Measurements from ENCODE around the gene LSM7.

The LSM7 gene

DNA sequence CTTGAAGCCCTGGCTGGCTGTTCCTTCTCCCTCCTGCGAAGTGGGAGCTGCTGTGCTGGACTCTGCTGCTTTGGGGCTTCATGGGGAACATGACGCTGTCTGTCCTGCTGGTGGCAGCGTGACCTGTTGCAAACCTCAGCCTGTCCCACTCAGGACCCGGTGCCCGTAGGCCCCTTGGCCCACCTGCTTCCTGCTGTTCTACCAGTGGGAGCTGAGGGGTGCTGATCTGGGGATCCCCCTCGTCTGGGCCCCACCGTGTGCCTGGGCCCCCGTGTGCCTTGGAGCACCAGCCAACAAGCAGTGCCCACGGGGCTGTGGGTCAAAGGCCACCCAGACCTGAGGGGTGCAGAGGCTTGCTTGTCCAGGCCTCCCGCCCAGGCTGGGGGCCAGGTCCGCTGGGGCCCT lies 5.4 kb upstream of the LSM7 start:
- Histone ChIP-seq H3K9me3 (ENCODE audit: low read length) (no peaks in the 10 kb centered on the region), H3K9ac (ENCODE audit: low read length) (no peak overlapping the region), H3K36me3 (ENCODE audit: insufficient read depth, low read length) (no peaks in the 10 kb centered on the region), H3K27ac (ENCODE audit: low read depth, low read length) (no peak overlapping the region), H3K27me3 (ENCODE audit: control insufficient read depth in 1 of 2, insufficient read depth in 2 of 2, low read length in 2 of 2) (no peaks in the 10 kb centered on the region), H3K4me1 (ENCODE audit: insufficient read depth, low read length) (peaks cover 30% of the 10 kb centered on the region), H3K4me3 (ENCODE audit: low read depth in 1 of 2, low read length in 2 of 2) (no peak overlapping the region)

DNA sequence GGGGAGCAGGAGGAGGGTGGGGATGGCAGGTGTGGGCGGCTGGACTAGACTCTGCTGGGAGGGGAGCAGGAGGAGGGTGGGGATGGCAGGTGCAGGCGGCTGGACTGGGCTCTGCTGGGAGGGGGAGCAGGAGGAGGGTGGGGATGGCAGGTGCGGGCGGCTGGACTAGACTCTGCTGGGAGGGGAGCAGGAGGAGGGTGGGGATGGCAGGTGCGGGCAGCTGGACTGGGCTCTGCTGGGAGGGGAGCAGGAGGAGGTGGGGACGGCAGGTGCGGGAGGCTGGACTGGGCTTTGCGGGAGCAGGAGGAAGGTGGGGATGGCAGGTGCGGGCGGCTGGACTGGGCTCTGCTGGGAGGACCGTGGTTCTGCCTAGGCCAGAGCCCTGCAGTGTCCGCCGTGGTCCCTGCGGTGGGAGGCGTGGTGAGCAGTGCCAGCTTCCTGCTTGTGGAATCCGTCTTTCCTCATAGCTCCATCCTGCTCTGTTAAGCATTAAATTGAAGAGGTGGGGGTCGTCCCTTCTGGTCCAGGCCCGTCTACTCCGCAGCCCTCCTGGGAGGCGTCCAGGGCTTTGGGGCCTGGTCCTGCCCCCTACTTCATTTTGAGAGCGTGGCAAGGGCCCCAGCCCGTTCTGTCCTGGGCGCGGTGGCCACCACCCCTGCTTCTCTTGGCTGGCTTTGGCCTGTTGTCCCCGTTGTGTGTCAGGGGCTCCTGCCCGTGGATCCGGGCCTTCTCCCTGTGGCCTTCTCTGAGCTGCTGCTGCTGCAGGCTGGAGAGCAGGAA lies 4.8 kb upstream of the LSM7 start:
- H3K4me3 ChIP-seq (ENCODE audit: low read depth in 1 of 2, low read length in 2 of 2), result no peak overlapping the region
- no peak overlapping the region for H3K27ac ChIP-seq (ENCODE audit: low read depth, low read length)
- no peaks in the 10 kb centered on the region for H3K9me3 ChIP-seq (ENCODE audit: low read length)
- no peaks in the 10 kb centered on the region for H3K36me3 ChIP-seq (ENCODE audit: insufficient read depth, low read length)
- peaks cover 30% of the 10 kb centered on the region for H3K4me1 ChIP-seq (ENCODE audit: insufficient read depth, low read length)
- H3K27me3 ChIP-seq (ENCODE audit: control insufficient read depth in 1 of 2, insufficient read depth in 2 of 2, low read length in 2 of 2), result no peaks in the 10 kb centered on the region
- no peak overlapping the region for H3K9ac ChIP-seq (ENCODE audit: low read length)

DNA sequence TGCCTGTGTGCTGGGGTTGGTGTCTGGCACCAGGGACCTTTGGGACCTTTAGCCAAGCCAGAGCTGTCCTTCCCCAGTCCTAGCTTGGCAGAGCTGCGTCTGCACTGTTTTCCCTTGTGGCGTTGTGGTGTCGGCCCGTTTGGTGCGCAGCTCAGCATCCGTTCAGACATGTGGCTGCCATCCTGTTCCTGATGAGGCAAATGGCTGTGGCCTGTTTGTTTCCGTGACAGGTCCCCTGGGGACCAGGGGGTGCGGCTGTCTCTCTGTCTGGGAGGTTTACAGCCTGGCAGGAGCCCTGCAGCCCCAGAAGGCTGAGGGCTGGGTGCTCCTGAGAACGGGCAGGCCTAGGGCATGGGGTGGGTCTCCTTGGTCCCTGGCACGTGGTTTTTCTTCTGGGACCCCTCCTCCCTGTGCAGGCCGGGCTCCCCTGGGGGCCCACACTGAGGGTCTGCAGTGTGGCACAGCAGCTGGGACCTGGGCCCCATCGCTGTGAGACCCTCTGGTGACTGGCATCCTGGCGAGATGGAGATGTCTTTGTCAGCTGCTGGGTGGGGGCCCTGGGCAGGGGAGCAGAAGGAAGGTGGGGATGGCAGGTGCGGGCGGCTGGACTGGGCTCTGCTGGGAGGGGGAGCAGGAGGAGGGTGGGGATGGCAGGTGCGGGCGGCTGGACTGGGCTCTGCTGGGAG lies 4.1 kb upstream of the LSM7 start:
- peaks cover 33% of the 10 kb centered on the region for H3K4me1 ChIP-seq (ENCODE audit: insufficient read depth, low read length)
- H3K27ac ChIP-seq (ENCODE audit: low read depth, low read length), result no peak overlapping the region
- no peaks in the 10 kb centered on the region for H3K27me3 ChIP-seq (ENCODE audit: control insufficient read depth in 1 of 2, insufficient read depth in 2 of 2, low read length in 2 of 2)
- no peaks in the 10 kb centered on the region for H3K36me3 ChIP-seq (ENCODE audit: insufficient read depth, low read length)
- no peak overlapping the region for H3K4me3 ChIP-seq (ENCODE audit: low read depth in 1 of 2, low read length in 2 of 2)
- no peak overlapping the region for H3K9ac ChIP-seq (ENCODE audit: low read length)
- H3K9me3 ChIP-seq (ENCODE audit: low read length), result no peaks in the 10 kb centered on the region

- Histone ChIP-seq H3K27me3 (ENCODE audit: control insufficient read depth in 1 of 2, insufficient read depth in 2 of 2, low read length in 2 of 2) (no peaks in the 10 kb centered on the region), H3K9me3 (ENCODE audit: low read length) (no peaks in the 10 kb centered on the region), H3K9ac (ENCODE audit: low read length) (no peak overlapping the region), H3K36me3 (ENCODE audit: insufficient read depth, low read length) (no peaks in the 10 kb centered on the region), H3K4me3 (ENCODE audit: low read depth in 1 of 2, low read length in 2 of 2) (no peak overlapping the region), H3K27ac (ENCODE audit: low read depth, low read length) (no peak overlapping the region), H3K4me1 (ENCODE audit: insufficient read depth, low read length) (peaks cover 40% of the 10 kb centered on the region)
Measured at GRCh38 chr19:2331601-2332246, 3.3 kb upstream of the LSM7 start.

- Histone ChIP-seq H3K9ac (ENCODE audit: low read length) (no peak overlapping the region), H3K27me3 (ENCODE audit: control insufficient read depth in 1 of 2, insufficient read depth in 2 of 2, low read length in 2 of 2) (no peaks in the 10 kb centered on the region), H3K9me3 (ENCODE audit: low read length) (no peaks in the 10 kb centered on the region), H3K27ac (ENCODE audit: low read depth, low read length) (no peak overlapping the region), H3K36me3 (ENCODE audit: insufficient read depth, low read length) (no peaks in the 10 kb centered on the region), H3K4me3 (ENCODE audit: low read depth in 1 of 2, low read length in 2 of 2) (no peak overlapping the region), H3K4me1 (ENCODE audit: insufficient read depth, low read length) (peaks cover 40% of the 10 kb centered on the region)
Measured at GRCh38 chr19:2330632-2331284, 2.4 kb upstream of the LSM7 start.

DNA sequence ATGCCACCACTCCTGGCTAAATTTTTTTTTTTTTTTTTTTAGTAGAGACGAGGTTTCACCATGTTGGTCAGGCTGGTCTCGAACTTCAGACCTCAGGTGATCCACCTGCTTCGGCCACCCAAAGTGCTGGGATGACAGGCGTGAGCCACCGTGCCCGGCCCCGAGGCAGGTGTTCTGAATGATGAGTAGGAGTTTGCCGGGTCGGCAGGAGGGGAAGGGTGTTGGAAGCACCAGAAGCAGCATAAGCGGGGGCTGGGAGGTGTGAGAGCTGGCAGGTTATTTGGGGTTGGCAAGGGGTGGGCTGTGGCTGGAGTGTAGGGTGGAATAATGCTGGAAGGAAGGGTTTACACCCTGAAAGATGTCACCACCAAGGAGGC lies 1.9 kb upstream of the LSM7 start:
- Histone ChIP-seq H3K36me3 (ENCODE audit: insufficient read depth, low read length) (no peaks in the 10 kb centered on the region), H3K9me3 (ENCODE audit: low read length) (no peaks in the 10 kb centered on the region), H3K27me3 (ENCODE audit: control insufficient read depth in 1 of 2, insufficient read depth in 2 of 2, low read length in 2 of 2) (no peaks in the 10 kb centered on the region), H3K4me3 (ENCODE audit: low read depth in 1 of 2, low read length in 2 of 2) (no peak overlapping the region), H3K4me1 (ENCODE audit: insufficient read depth, low read length) (peaks cover 40% of the 10 kb centered on the region), H3K27ac (ENCODE audit: low read depth, low read length) (no peak overlapping the region), H3K9ac (ENCODE audit: low read length) (no peak overlapping the region)

DNA sequence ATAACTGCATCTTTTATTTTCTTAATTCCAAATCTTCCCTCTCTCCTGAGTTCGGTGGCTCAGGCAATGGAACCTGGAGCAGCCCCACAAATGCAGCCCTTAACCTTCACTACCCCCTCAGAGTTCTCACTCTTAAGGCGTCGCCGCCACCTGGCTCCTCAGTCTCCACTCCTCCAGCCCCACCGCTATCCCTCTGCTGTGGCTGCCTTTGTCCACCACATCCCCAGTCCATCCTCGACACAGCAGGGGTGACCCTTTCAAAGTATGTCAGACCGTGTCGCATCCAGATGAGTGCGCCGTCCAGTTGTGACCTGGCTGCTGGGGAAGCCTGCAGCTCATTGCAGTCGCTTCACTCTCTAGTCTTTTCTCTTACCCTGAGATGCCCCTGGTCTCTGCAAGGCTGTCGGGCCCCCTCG lies 1.1 kb upstream of the LSM7 start:
- Histone ChIP-seq H3K9me3 (ENCODE audit: low read length) (no peaks in the 10 kb centered on the region), H3K27me3 (ENCODE audit: control insufficient read depth in 1 of 2, insufficient read depth in 2 of 2, low read length in 2 of 2) (no peaks in the 10 kb centered on the region), H3K4me1 (ENCODE audit: insufficient read depth, low read length) (peaks cover 40% of the 10 kb centered on the region)

GRCh38 chr19:2329149-2329478 lies 728 bp upstream of the LSM7 start:
- Histone ChIP-seq H3K27ac (ENCODE audit: low read depth, low read length) (peak overlapping the region; percentile 85), H3K36me3 (ENCODE audit: insufficient read depth, low read length) (no peaks in the 10 kb centered on the region), H3K4me1 (ENCODE audit: insufficient read depth, low read length) (peaks cover 40% of the 10 kb centered on the region), H3K9ac (ENCODE audit: low read length) (peak overlapping the region; percentile 65), H3K9me3 (ENCODE audit: low read length) (no peaks in the 10 kb centered on the region), H3K4me3 (ENCODE audit: low read depth in 1 of 2, low read length in 2 of 2) (peak overlapping the region; percentile 82 to 93), H3K27me3 (ENCODE audit: control insufficient read depth in 1 of 2, insufficient read depth in 2 of 2, low read length in 2 of 2) (no peaks in the 10 kb centered on the region)

More for the DNA sequence above, 1.1 kb upstream of the LSM7 start:
- Histone ChIP-seq H3K27ac (ENCODE audit: low read depth, low read length) (no peak overlapping the region), H3K9ac (ENCODE audit: low read length) (peak overlapping the region; percentile 65), H3K4me3 (ENCODE audit: low read depth in 1 of 2, low read length in 2 of 2) (peak overlapping the region; percentile 82 to 93), H3K36me3 (ENCODE audit: insufficient read depth, low read length) (no peaks in the 10 kb centered on the region)

- Histone ChIP-seq H3K4me1 (ENCODE audit: insufficient read depth, low read length) (peaks cover 40% of the 10 kb centered on the region), H3K27me3 (ENCODE audit: control insufficient read depth in 1 of 2, insufficient read depth in 2 of 2, low read length in 2 of 2) (no peaks in the 10 kb centered on the region), H3K27ac (ENCODE audit: low read depth, low read length) (peak overlapping the region; percentile 85), H3K36me3 (ENCODE audit: insufficient read depth, low read length) (no peaks in the 10 kb centered on the region), H3K9ac (ENCODE audit: low read length) (peak overlapping the region; percentile 65), H3K9me3 (ENCODE audit: low read length) (no peaks in the 10 kb centered on the region), H3K4me3 (ENCODE audit: low read depth in 1 of 2, low read length in 2 of 2) (peak overlapping the region; percentile 82 to 93)
Measured at GRCh38 chr19:2327773-2328400, 499 bp downstream of the LSM7 start.

- no peak overlapping the region for H3K27ac ChIP-seq (ENCODE audit: low read depth, low read length)
- no peaks in the 10 kb centered on the region for H3K36me3 ChIP-seq (ENCODE audit: insufficient read depth, low read length)
- peaks cover 34% of the 10 kb centered on the region for H3K4me1 ChIP-seq (ENCODE audit: insufficient read depth, low read length)
- H3K27me3 ChIP-seq (ENCODE audit: control insufficient read depth in 1 of 2, insufficient read depth in 2 of 2, low read length in 2 of 2), result no peaks in the 10 kb centered on the region
- no peak overlapping the region for H3K9ac ChIP-seq (ENCODE audit: low read length)
- H3K4me3 ChIP-seq (ENCODE audit: low read depth in 1 of 2, low read length in 2 of 2), result peak overlapping the region in 1 of 2 donors; percentile 82
- H3K9me3 ChIP-seq (ENCODE audit: low read length), result no peaks in the 10 kb centered on the region
Measured at GRCh38 chr19:2326699-2327360, 1.6 kb downstream of the LSM7 start.
